Skeletal muscle satellite cell (primary cell): Measurements from ENCODE around the gene KLK10.
"Not testable (repeated sequence)": the region's sequence is repeated elsewhere in the genome, so short reads cannot be mapped to it uniquely, and the experiment has no call there.

Experiments
- H3K27me3 ChIP-seq: 2 replicates; pipeline ENCODE4 v1.7.0; 2013; ENCODE audit warnings: low read length; ENCODE audit not compliant: control insufficient read depth, insufficient read depth
- H3K36me3 ChIP-seq: 2 replicates; pipeline ENCODE4 v1.7.0; 2013; ENCODE audit warnings: mild to moderate bottlenecking, control low read depth, low read length; ENCODE audit not compliant: insufficient read depth
- H3K4me1 ChIP-seq: 2 replicates; pipeline ENCODE4 v1.7.0; 2013; ENCODE audit warnings: low read length; ENCODE audit not compliant: control insufficient read depth, insufficient read depth
- H3K4me2 ChIP-seq: 2 replicates; pipeline ENCODE4 v1.7.0; 2013; ENCODE audit warnings: mild to moderate bottlenecking, low read length
- H3K4me3 ChIP-seq: 2 replicates; pipeline ENCODE4 v1.7.0; 2013; ENCODE audit warnings: low read length
- H3K9ac ChIP-seq: 2 replicates; pipeline ENCODE4 v1.7.0; 2013; ENCODE audit warnings: mild to moderate bottlenecking, low read depth, low read length, moderate library complexity
- H3K9me3 ChIP-seq: replicated peaks from 2 replicates; pipeline ENCODE4 v1.7.0; 2013; ENCODE audit warnings: mild to moderate bottlenecking, control low read depth, low read length

KLK10 gene

DNA sequence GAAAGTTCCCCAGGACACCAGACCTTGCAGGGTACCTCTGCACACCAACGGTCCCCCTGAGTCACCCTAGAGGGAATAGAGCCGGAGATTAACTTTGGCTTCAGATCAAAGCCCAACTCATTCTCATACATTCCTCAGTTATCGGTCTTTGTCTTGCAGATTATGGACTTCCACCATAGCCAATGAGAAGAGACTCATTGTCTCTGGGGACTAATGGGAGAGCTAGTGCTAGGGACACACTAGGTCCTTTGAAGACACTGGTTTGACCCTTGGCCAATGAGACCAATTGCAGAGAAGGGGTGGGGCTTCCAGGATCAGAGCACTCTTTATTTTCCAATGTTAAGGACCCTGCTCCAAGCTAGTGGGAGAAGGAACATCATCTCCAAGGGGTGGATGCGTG is 41.9 kb downstream of the KLK10 start:
- H3K4me3 ChIP-seq: no peak overlapping the region

GRCh38 chr19:50975766-50976165 is 43.7 kb downstream of the KLK10 start:
- H3K9me3 ChIP-seq: no peaks in the 10 kb centered on the region
- H3K36me3 ChIP-seq: no peaks in the 10 kb centered on the region
- no peaks in the 10 kb centered on the region for H3K27me3 ChIP-seq
- no peak overlapping the region for H3K4me2 ChIP-seq
- H3K4me1 ChIP-seq: no peaks in the 10 kb centered on the region
- no peak overlapping the region for H3K9ac ChIP-seq
- H3K4me3 ChIP-seq: no peak overlapping the region

More for the DNA sequence above, 41.9 kb downstream of the KLK10 start:
- no peaks in the 10 kb centered on the region for H3K4me1 ChIP-seq
- no peak overlapping the region for H3K4me2 ChIP-seq
- H3K36me3 ChIP-seq: no peaks in the 10 kb centered on the region
- H3K9me3 ChIP-seq: no peaks in the 10 kb centered on the region
- H3K27me3 ChIP-seq: no peaks in the 10 kb centered on the region
- H3K9ac ChIP-seq: no peak overlapping the region

GRCh38 chr19:50974702-50975556 is 44.6 kb downstream of the KLK10 start:
- H3K36me3 ChIP-seq: no peaks in the 10 kb centered on the region
- no peak overlapping the region for H3K4me2 ChIP-seq
- no peaks in the 10 kb centered on the region for H3K27me3 ChIP-seq
- no peak overlapping the region for H3K4me3 ChIP-seq
- no peaks in the 10 kb centered on the region for H3K9me3 ChIP-seq
- no peaks in the 10 kb centered on the region for H3K4me1 ChIP-seq
- no peak overlapping the region for H3K9ac ChIP-seq

GRCh38 chr19:50972795-50973376 is 46.6 kb downstream of the KLK10 start:
- no peak overlapping the region for H3K4me2 ChIP-seq
- no peaks in the 10 kb centered on the region for H3K9me3 ChIP-seq
- no peaks in the 10 kb centered on the region for H3K27me3 ChIP-seq
- no peak overlapping the region for H3K4me3 ChIP-seq
- H3K9ac ChIP-seq: no peak overlapping the region
- H3K4me1 ChIP-seq: no peaks in the 10 kb centered on the region
- H3K36me3 ChIP-seq: no peaks in the 10 kb centered on the region

GRCh38 chr19:50969810-50970209 is 49.7 kb downstream of the KLK10 start:
- H3K9ac ChIP-seq, H3K27me3 ChIP-seq, H3K9me3 ChIP-seq, H3K4me3 ChIP-seq, H3K4me2 ChIP-seq, H3K36me3 ChIP-seq, H3K4me1 ChIP-seq: not testable (repeated sequence)

DNA sequence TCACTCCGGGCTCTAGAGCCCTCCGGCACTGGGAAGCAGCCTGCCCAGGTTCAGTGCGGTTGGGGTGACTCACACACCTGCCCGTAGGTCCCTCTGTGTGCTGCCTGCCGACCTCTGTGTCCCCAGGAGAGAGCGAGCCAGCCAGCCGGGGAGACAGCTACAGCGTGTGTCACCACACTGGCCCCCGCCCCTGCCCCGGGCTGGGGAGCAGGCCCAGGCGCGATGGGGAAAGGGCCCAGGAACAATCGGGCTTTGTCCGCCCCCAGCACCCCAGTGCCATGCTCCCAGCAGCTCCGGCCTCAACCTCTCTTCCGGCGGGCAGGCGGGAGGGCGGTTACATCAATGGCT is 50.1 kb downstream of the KLK10 start, which contains the start of gene KLK6:
KLK6 (minus strand) TSS at position 179 of the 348 bp plus-strand sequence. CDS start 1,487 bp downstream, outside the sequence.
- no peaks in the 10 kb centered on the region for H3K4me1 ChIP-seq
- no peak within 1 kb of the TSS for H3K9ac ChIP-seq
- no peak within 1 kb of the TSS for H3K4me2 ChIP-seq
- H3K9me3 ChIP-seq: peaks cover 7% of the 10 kb centered on the region
- H3K27me3 ChIP-seq: no peaks in the 10 kb centered on the region
- H3K36me3 ChIP-seq: no peaks in the 10 kb centered on the region
- no peak within 1 kb of the TSS for H3K4me3 ChIP-seq

DNA sequence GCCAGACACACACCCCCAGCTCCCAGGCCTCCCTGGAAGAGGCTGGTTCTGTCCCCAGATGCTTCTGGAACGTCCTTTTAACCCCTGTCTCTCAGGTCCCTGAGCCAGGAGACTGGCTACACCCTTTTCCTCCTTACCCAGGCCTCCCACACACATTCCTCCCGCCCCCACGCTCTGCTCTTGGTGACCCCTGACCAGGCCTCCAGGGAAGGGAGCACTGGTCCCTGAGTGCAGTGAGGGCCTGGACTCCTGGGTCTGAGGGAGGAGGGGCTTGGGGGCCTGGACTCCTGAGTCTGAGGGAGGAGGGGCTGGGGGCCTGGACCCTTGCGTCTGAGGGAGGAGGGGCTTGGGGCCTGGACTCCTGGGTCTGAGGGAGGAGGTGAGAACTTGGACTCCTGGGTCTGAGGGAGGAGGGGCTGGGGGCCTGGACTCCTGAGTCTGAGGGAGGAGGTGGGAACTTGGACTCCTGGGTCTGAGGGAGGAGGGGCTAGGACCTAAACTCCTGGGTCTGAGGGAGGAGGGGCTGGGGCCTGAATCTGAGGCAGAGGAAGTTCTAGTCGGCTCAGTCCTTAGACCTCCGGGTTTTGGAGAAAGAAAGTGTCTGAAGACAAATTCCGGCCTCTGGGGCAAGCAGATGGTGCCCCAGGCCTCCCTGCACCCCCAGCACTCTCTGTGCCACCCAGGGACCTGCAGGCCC is 50.6 kb downstream of the KLK10 start:
- peaks cover 7% of the 10 kb centered on the region for H3K9me3 ChIP-seq
- no peak overlapping the region for H3K9ac ChIP-seq
- no peaks in the 10 kb centered on the region for H3K36me3 ChIP-seq
- H3K4me3 ChIP-seq: no peak overlapping the region
- no peaks in the 10 kb centered on the region for H3K27me3 ChIP-seq
- H3K4me1 ChIP-seq: no peaks in the 10 kb centered on the region
- H3K4me2 ChIP-seq: no peak overlapping the region

GRCh38 chr19:50967929-50968715 is 51.4 kb downstream of the KLK10 start:
- Histone ChIP-seq H3K4me3 (no peak overlapping the region), H3K4me1 (no peaks in the 10 kb centered on the region), H3K9ac (no peak overlapping the region), H3K36me3 (no peaks in the 10 kb centered on the region), H3K4me2 (no peak overlapping the region), H3K9me3 (peaks cover 7% of the 10 kb centered on the region), H3K27me3 (no peaks in the 10 kb centered on the region)

DNA sequence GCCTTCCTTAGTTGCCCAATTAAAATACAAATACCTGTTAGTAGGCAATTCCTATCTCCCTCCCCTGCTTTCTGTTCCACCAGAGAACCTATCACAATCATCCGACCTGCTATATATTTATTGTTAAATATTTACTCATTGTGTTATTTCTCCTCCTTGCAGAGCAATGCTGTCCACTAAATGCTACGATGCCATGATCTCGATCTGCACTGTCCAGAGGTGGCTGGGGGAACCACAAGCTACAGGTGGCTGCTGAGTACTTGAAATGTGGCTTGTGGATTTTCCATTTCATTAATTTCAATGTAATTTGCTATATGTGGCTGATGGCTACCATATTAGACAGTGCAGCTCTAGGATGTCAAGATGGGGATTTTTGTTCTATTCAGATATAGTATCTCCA is 55.2 kb downstream of the KLK10 start:
- no peak overlapping the region for H3K9ac ChIP-seq
- H3K27me3 ChIP-seq: no peaks in the 10 kb centered on the region
- no peak overlapping the region for H3K4me2 ChIP-seq
- H3K36me3 ChIP-seq: no peaks in the 10 kb centered on the region
- no peaks in the 10 kb centered on the region for H3K4me1 ChIP-seq
- H3K9me3 ChIP-seq: peaks cover 7% of the 10 kb centered on the region
- H3K4me3 ChIP-seq: no peak overlapping the region

- no peak overlapping the region for H3K9ac ChIP-seq
Observed at GRCh38 chr19:50963381-50963780, 56.1 kb downstream of the KLK10 start.

More at GRCh38 chr19:50963381-50963780, 56.1 kb downstream of the KLK10 start:
- Histone ChIP-seq H3K27me3 (no peaks in the 10 kb centered on the region), H3K9me3 (peaks cover 7% of the 10 kb centered on the region), H3K36me3 (no peaks in the 10 kb centered on the region), H3K4me1 (no peaks in the 10 kb centered on the region), H3K4me3 (no peak overlapping the region), H3K4me2 (no peak overlapping the region)
